Spleen (tissue), 11 donors: ENCODE data around the gene TSPAN10. TPM values are rescaled to one million over a fixed set of nuclear protein-coding genes. Genes with fewer than 3 reads are reported as not detected.

ENCODE experiments used
- DNase-seq: peaks from one replicate; pipeline ENCODE4 v3.0.0-alpha.2; 2020
- H3K27ac ChIP-seq, 8 donors: fragments of 200-600 bp; sonication (generic) in 7 of 8; 1 replicate in 4 of 8; 2 replicates in 4 of 8; pipeline versions ENCODE4 v1.5.0 to v1.8.0; 2016 to 2021; ENCODE audit warnings: inconsistent platforms in 4 of 8, mild to moderate bottlenecking in 4 of 8, moderate library complexity in 1 of 8
- H3K27me3 ChIP-seq, 7 donors: fragments of 200-600 bp; sonication (generic) in 6 of 7; replicated peaks in 1 of 7; 1 replicate in 4 of 7; 2 replicates in 3 of 7; pipeline versions ENCODE4 v1.5.0 to v1.8.0; 2016 to 2021; ENCODE audit warnings: inconsistent platforms in 3 of 7, mild to moderate bottlenecking in 1 of 7
- H3K36me3 ChIP-seq, 6 donors: fragments of 200-600 bp; sonication (generic) in 5 of 6; 1 replicate in 4 of 6; 2 replicates in 2 of 6; pipeline versions ENCODE4 v1.5.0 to v1.8.0; 2016 to 2021; ENCODE audit warnings: inconsistent platforms in 2 of 6
- H3K4me1 ChIP-seq, 6 donors: fragments of 200-600 bp; sonication (generic) in 5 of 6; 1 replicate in 3 of 6; 2 replicates in 3 of 6; pipeline versions ENCODE4 v1.5.0 to v1.8.0; 2016 to 2021; ENCODE audit warnings: inconsistent platforms in 3 of 6
- H3K4me3 ChIP-seq, 8 donors: fragments of 200-600 bp; sonication (generic) in 7 of 8; 1 replicate in 4 of 8; 2 replicates in 4 of 8; pipeline versions ENCODE4 v1.5.0 to v1.8.0; 2016 to 2021; ENCODE audit warnings: inconsistent platforms in 4 of 8, mild to moderate bottlenecking in 4 of 8, moderate library complexity in 2 of 8
- H3K9me3 ChIP-seq, 8 donors: fragments of 200-600 bp; sonication (generic) in 7 of 8; 1 replicate in 4 of 8; 2 replicates in 4 of 8; pipeline versions ENCODE4 v1.5.0 to v1.8.0; 2016 to 2021; ENCODE audit warnings: inconsistent platforms in 4 of 8
- POLR2A ChIP-seq, 3 donors: fragments of 450-650 bp; IDR thresholded peaks; one replicate each; pipeline ENCODE4 v1.5.1; 2017; ENCODE audit warnings: antibody characterized with exemption in 3 of 3, mild to moderate bottlenecking in 1 of 3
- POLR2AphosphoS5 ChIP-seq, 3 donors: sonication (generic); formaldehyde crosslinking; IDR thresholded peaks; one replicate each; pipeline ENCODE4 v1.5.1; 2017; ENCODE audit warnings: antibody characterized with exemption in 3 of 3
- WGBS, 5 donors: extraction: QIAGEN DNeasy Blood & Tissue Kit in 3 of 5; methylation state at CpG; one replicate each; pipeline versions ENCODE4 v1.1.5 to v1.1.7; 2013 to 2018; 5-methylcytosine and 5-hydroxymethylcytosine counted together
- intact Hi-C: fragments of 100-400 bp; cut with DNase I; formaldehyde crosslinking; loops from one replicate; pipeline ENCODE4 v1.15.0; 2023; ENCODE audit warnings: low total_unique reads
- polyA plus RNA-seq, 3 donors: library from polyadenylated mRNA; stranded (reverse); fragments of 200-250 nt; gene quantifications; one replicate each; pipeline ENCODE4 v1.2.1, GENCODE V29; 2013
- total RNA-seq, 7 donors: library from RNA; depleted of rRNA in 3 of 7; stranded (reverse); fragments of >200 nt in 3 of 7; fragmentation: NEBNext Ultra II Directional in 4 of 7; extraction: Animal tissue kit (Norgen Biotek cat#: 25700) in 4 of 7; gene quantifications; one replicate each; pipeline versions ENCODE4 v1.1.0 to v1.2.1, GENCODE V29; 2016 to 2021
- TF ChIP-seq, protein P1 (sequence below), 11 experiments: fragments of 200-600 bp in 7 of 11; fragments of 450-650 bp in 4 of 11; sonication (generic) in 4 of 11; IDR thresholded peaks in 8 of 11; conservative IDR thresholded peaks in 3 of 11; 1 replicate in 7 of 11; 2 replicates in 4 of 11; pipeline versions ENCODE4 v1.4.0 to v1.8.0; 2016 to 2021; ENCODE audit warnings: antibody characterized with exemption in 11 of 11, inconsistent platforms in 4 of 11, mild to moderate bottlenecking in 1 of 11
- donor health status: healthy with polysubstance abuse.
- donor health status: DM: no; HTN: no; CAD: no; lungs with moderate emphysema.
- donor health status: DM: no; HTN: no; CAD: no.
- donor health status: Bipolar disorder and iron deficiency.
- donor health status: healthy.
- donor health status: DM: no; HTN: no; CAD: no.
- donor health status: DM: yes; HTN: yes; CAD: no.

TSPAN10 gene
- total and polyA plus RNA-seq, 10 donors, result 0.37 to 3.0 (median 1.1) TPM; not detected in 2

DNA sequence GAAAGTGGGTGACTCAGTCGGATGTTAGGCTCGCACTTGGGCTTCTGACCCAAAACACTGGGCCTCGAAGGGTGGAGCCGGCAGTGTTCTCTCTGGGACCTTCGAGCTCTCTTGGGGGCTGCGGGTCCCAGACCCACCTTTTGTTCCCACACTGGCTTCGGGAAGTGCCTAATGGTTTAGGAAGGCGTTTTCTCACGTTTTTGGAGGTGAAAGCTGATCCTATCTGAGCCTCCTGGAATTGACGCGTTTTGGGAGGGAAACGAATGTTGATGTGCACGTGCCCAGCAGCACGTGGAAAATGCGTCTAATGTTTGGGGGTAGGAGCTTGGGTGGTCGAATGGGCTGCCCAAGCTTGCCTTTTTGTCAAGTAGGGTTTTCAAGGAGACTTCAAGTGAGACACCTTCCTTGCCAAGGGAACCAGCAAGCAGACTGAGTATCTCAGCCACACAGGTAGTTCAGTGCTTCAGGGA, 47.5 kb downstream of the TSPAN10 start:
- Histone ChIP-seq H3K27ac (peak overlapping the region; percentile 75 to 95 (median 88)), H3K27me3 (no peaks in the 10 kb centered on the region), H3K4me3 (peak overlapping the region; percentile 89 to 100 (median 98)), H3K9me3 (no peaks in the 10 kb centered on the region), H3K36me3 (peaks cover 0 to 72% (median 50%) of the 10 kb centered on the region in 6 donors), H3K4me1 (peaks cover 19 to 60% (median 39%) of the 10 kb centered on the region in 6 donors)
- intact Hi-C loops, result no loop called here
- no peak for DNase-seq
- no peak for TF ChIP-seq POLR2AphosphoS5 (IDR thresholded peaks at IDR 0.05)
- TF ChIP-seq, protein P1, sequence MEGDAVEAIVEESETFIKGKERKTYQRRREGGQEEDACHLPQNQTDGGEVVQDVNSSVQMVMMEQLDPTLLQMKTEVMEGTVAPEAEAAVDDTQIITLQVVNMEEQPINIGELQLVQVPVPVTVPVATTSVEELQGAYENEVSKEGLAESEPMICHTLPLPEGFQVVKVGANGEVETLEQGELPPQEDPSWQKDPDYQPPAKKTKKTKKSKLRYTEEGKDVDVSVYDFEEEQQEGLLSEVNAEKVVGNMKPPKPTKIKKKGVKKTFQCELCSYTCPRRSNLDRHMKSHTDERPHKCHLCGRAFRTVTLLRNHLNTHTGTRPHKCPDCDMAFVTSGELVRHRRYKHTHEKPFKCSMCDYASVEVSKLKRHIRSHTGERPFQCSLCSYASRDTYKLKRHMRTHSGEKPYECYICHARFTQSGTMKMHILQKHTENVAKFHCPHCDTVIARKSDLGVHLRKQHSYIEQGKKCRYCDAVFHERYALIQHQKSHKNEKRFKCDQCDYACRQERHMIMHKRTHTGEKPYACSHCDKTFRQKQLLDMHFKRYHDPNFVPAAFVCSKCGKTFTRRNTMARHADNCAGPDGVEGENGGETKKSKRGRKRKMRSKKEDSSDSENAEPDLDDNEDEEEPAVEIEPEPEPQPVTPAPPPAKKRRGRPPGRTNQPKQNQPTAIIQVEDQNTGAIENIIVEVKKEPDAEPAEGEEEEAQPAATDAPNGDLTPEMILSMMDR (IDR thresholded peaks at IDR 0.05 in 8 of 11, conservative IDR thresholded peaks at IDR 0.05 in 3 of 11), result no peak
- no peak for TF ChIP-seq POLR2A (IDR thresholded peaks at IDR 0.05)
- 2 to 6% (median 4%) methylated on average over 4 to 16 of the region's 16 CpGs for WGBS, 5 donors

DNA sequence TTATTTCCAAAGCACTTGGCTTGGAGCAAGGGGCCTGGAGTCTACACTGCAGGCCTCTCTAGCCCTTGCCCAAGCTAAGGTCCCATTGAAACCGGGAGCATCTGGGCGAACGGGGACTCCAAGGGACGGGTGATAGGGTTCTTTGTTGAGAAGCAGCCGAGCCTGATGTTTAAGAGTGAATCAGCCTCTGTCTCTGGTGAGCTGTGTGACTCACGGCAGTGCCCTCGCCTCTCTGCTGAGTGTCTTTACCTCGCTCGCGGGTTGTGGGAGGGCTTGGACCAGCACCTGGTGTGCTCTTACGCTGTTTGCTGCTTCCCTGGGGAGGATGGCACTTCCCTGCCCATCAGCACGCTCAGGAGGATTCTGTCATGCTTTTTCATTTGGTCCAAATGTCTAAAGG, 48.1 kb downstream of the TSPAN10 start:
- no peak for DNase-seq
- no peaks in the 10 kb centered on the region for H3K9me3 ChIP-seq
- intact Hi-C loops, result no loop called here
- H3K27me3 ChIP-seq, result no peaks in the 10 kb centered on the region
- WGBS, 5 donors, result 76 to 83% (median 78%) methylated on average over 9 to 12 of the region's 12 CpGs
- H3K4me1 ChIP-seq, result peaks cover 19 to 60% (median 39%) of the 10 kb centered on the region in 6 donors
- H3K36me3 ChIP-seq, result peaks cover 0 to 72% (median 56%) of the 10 kb centered on the region in 6 donors
- TF ChIP-seq POLR2A (IDR thresholded peaks at IDR 0.05) (no peak), POLR2AphosphoS5 (IDR thresholded peaks at IDR 0.05) (no peak)
- TF ChIP-seq, protein P1 (IDR thresholded peaks at IDR 0.05 in 8 of 11, conservative IDR thresholded peaks at IDR 0.05 in 3 of 11), result no peak
- H3K4me3 ChIP-seq, result peak overlapping the region in 7 of 8 donors; percentile 92 to 100 (median 98)
- peak overlapping the region in 3 of 8 donors; percentile 91 to 95 (median 95) for H3K27ac ChIP-seq

DNA sequence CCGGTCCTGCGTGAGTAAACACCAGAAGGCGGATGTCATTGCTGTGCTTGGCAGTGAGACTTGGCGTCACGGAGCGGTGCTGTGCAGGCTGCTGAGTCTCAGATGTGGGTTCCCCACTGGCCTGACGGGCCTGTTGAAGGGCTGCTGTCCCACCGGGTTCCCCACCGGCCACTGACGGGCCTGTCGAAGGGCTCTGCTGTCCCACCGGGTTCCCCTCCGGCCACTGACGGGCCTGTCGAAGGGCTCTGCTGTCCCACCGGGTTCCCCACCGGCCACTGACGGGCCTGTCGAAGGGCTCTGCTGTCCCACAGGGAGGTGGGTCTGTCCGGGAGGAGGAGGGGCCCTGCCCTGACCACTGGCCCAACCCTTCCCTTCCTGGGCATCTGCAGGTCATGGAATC, 49.6 kb downstream of the TSPAN10 start:
- 90 to 100% (median 95%) methylated on average over 1 to 20 of the region's 20 CpGs for WGBS, 5 donors
- intact Hi-C loops, result no loop called here

More for the DNA sequence above, 49.6 kb downstream of the TSPAN10 start:
- Histone ChIP-seq H3K4me3 (no peak overlapping the region), H3K27ac (no peak overlapping the region), H3K9me3 (no peaks in the 10 kb centered on the region), H3K36me3 (peaks cover 0 to 72% (median 60%) of the 10 kb centered on the region in 6 donors), H3K27me3 (no peaks in the 10 kb centered on the region), H3K4me1 (peaks cover 19 to 55% (median 39%) of the 10 kb centered on the region in 6 donors)
- no peak for TF ChIP-seq POLR2A (IDR thresholded peaks at IDR 0.05)
- TF ChIP-seq POLR2AphosphoS5 (IDR thresholded peaks at IDR 0.05), result no peak
- TF ChIP-seq, protein P1 (IDR thresholded peaks at IDR 0.05 in 8 of 11, conservative IDR thresholded peaks at IDR 0.05 in 3 of 11), result no peak
- DNase-seq, result no peak
